ENCODE data around the gene OCSTAMP.

OCSTAMP gene

GRCh38 chr20:46573234-46573633 is 22.8 kb upstream of the OCSTAMP start:
- DNase-seq, result no peak

- DNase-seq, result no peak
Measured at GRCh38 chr20:46572790-46573189, 22.3 kb upstream of the OCSTAMP start.

- no peak for DNase-seq
Measured at GRCh38 chr20:46572153-46572552, 21.7 kb upstream of the OCSTAMP start.

- no peak for DNase-seq
Measured at GRCh38 chr20:46571418-46571817, 21.0 kb upstream of the OCSTAMP start.

GRCh38 chr20:46570956-46571355 is 20.5 kb upstream of the OCSTAMP start:
- no peak for DNase-seq

GRCh38 chr20:46569961-46570360 is 19.5 kb upstream of the OCSTAMP start:
- DNase-seq, result no peak

- no peak for DNase-seq
Measured at GRCh38 chr20:46568570-46569129, 18.2 kb upstream of the OCSTAMP start.

- DNase-seq, result no peak
Measured at GRCh38 chr20:46566125-46566524, 15.7 kb upstream of the OCSTAMP start.

GRCh38 chr20:46564241-46564957 is 13.9 kb upstream of the OCSTAMP start:
- DNase-seq, result no peak

- no peak for DNase-seq
Measured at GRCh38 chr20:46563860-46564221, 13.4 kb upstream of the OCSTAMP start.

GRCh38 chr20:46563170-46563859 is 12.9 kb upstream of the OCSTAMP start:
- no peak for DNase-seq

- DNase-seq, result no peak
Measured at GRCh38 chr20:46562373-46563169, 12.1 kb upstream of the OCSTAMP start.

GRCh38 chr20:46562009-46562372 is 11.5 kb upstream of the OCSTAMP start:
- DNase-seq, result no peak

- no peak for DNase-seq
Measured at GRCh38 chr20:46559685-46560440, 9.4 kb upstream of the OCSTAMP start.

GRCh38 chr20:46559001-46559400 is 8.5 kb upstream of the OCSTAMP start:
- no peak for DNase-seq

GRCh38 chr20:46558511-46558959 is 8.1 kb upstream of the OCSTAMP start:
- no peak for DNase-seq

GRCh38 chr20:46557231-46557956 is 6.9 kb upstream of the OCSTAMP start:
- DNase-seq, result no peak

GRCh38 chr20:46555370-46555956 is 5.0 kb upstream of the OCSTAMP start:
- DNase-seq, result no peak

- no peak for DNase-seq
Measured at GRCh38 chr20:46554828-46555227, 4.4 kb upstream of the OCSTAMP start.

GRCh38 chr20:46553926-46554325 is 3.5 kb upstream of the OCSTAMP start:
- no peak for DNase-seq

All from GF-D8 (cell line).